Caco-2 (cell line): ENCODE data around the gene PRKAA1. TPM values are rescaled to one million over a fixed set of nuclear protein-coding genes. Genes with fewer than 3 reads are reported as not detected.
A peak's percentile ranks its signal among the peaks of the same experiment; 100 is the strongest.
"Not testable (repeated sequence)": the region's sequence is repeated elsewhere in the genome, so short reads cannot be mapped to it uniquely, and the experiment has no call there.

Experiments used
- BruUV-seq: library from RNA; stranded (reverse); fragments of 400-500 nt; replicated peaks from 2 replicates; lab custom pipeline; 2021; lab: Mats Ljungman, UMichigan
- CTCF ChIA-PET: fragments of 300-600 bp; sonication (Branson Sonifier 250); formaldehyde crosslinking; loops from one replicate; lab custom pipeline; 2022; ENCODE audit warnings: antibody characterized with exemption; lab: Charles Lee
- POLR2A ChIA-PET: fragments of 300-600 bp; sonication (Branson Sonifier 250); formaldehyde crosslinking; loops from one replicate; lab custom pipeline; 2022; ENCODE audit warnings: antibody characterized with exemption; lab: Charles Lee
- DNase-seq, 2 experiments: peaks; one replicate each; pipeline versions ENCODE4 v3.0.0 to v3.0.0-alpha.2; 2020 to 2022
- H3K27me3 ChIP-seq: replicated peaks from 2 replicates; pipeline ENCODE4 v1.6.0; 2011; ENCODE audit warnings: low read length; ENCODE audit not compliant: control insufficient read depth, insufficient read depth
- H3K36me3 ChIP-seq: 2 replicates; pipeline ENCODE4 v1.5.1; 2011; ENCODE audit warnings: low read length; ENCODE audit not compliant: control insufficient read depth, insufficient read depth
- H3K4me1 ChIP-seq: fragments of 250-450 bp; sonication (Bioruptor Pico); 2 replicates; pipeline ENCODE4 v1.5.1; 2020; ENCODE audit warnings: mild to moderate bottlenecking
- H3K4me3 ChIP-seq: 2 replicates; pipeline ENCODE4 v1.5.1; 2011; ENCODE audit warnings: low read depth, mild to moderate bottlenecking, control low read depth, low read length
- H3K9me3 ChIP-seq: fragments of 250-450 bp; sonication (Bioruptor Pico); 2 replicates; pipeline ENCODE4 v1.5.1; 2020; ENCODE audit warnings: mild to moderate bottlenecking, moderate library complexity
- H3K27ac Mint-ChIP-seq: one replicate; pipeline ENCODE4 v1.8.0; 2022; ENCODE audit warnings: mixed read lengths; ENCODE audit not compliant: unreplicated experiment
- H3K27me3 Mint-ChIP-seq: one replicate; pipeline ENCODE4 v1.8.0; 2022; ENCODE audit warnings: mixed read lengths; ENCODE audit not compliant: insufficient read depth, unreplicated experiment
- H3K36me3 Mint-ChIP-seq: one replicate; pipeline ENCODE4 v1.8.0; 2022; ENCODE audit warnings: mild to moderate bottlenecking, mixed read lengths; ENCODE audit not compliant: insufficient read depth, unreplicated experiment
- H3K4me1 Mint-ChIP-seq: one replicate; pipeline ENCODE4 v1.8.0; 2022; ENCODE audit warnings: low read depth, mixed read lengths; ENCODE audit not compliant: unreplicated experiment
- H3K4me3 Mint-ChIP-seq: one replicate; pipeline ENCODE4 v1.8.0; 2022; ENCODE audit warnings: mild to moderate bottlenecking, moderate library complexity, mixed read lengths; ENCODE audit not compliant: unreplicated experiment
- H3K9me3 Mint-ChIP-seq: one replicate; pipeline ENCODE4 v1.8.0; 2022; ENCODE audit warnings: mixed read lengths; ENCODE audit not compliant: unreplicated experiment
- CTCF ChIP-seq, 2 experiments: fragments of 200-600 bp in 1 of 2; IDR thresholded peaks; 1 replicate in 1 of 2; 2 replicates in 1 of 2; pipeline versions ENCODE4 v1.5.1 to v1.8.0; 2011 to 2022; ENCODE audit warnings: antibody characterized with exemption in 1 of 2, control low read depth in 1 of 2, inconsistent platforms in 1 of 2, low read depth in 1 of 2, low read length in 1 of 2, mild to moderate bottlenecking in 1 of 2, moderate library complexity in 1 of 2; ENCODE audit not compliant: insufficient read depth in 1 of 2, severe bottlenecking in 1 of 2, unreplicated experiment in 1 of 2
- intact Hi-C: fragments of 100-400 bp; cut with micrococcal nuclease; formaldehyde crosslinking; loops from one replicate; pipeline ENCODE4 v1.10.0; 2022; ENCODE audit not compliant: unreplicated experiment
- total RNA-seq: library from RNA; stranded (reverse); gene quantifications from 2 replicates; pipeline ENCODE4 v1.2.3, GENCODE V29; 2022

PRKAA1 gene
- total RNA-seq, 1 experiment from 2014 or later: 64.6 TPM

- Mint-ChIP-seq H3K9me3 (peaks cover 16% of the 10 kb centered on the region), H3K36me3 (peaks cover 35% of the 10 kb centered on the region), H3K27me3 (no peaks in the 10 kb centered on the region), H3K4me3 (no peak overlapping the region), H3K4me1 (peaks cover 34% of the 10 kb centered on the region), H3K27ac (no peak overlapping the region)
- BruUV-seq: no TSS peak
- intact Hi-C loops: no loop called here
- ChIA-PET POLR2A (no interaction called here), CTCF (interaction anchor here (1.1 kb wide), 1 partner anchor 10 kb away, joined by 3 read pairs; the partner anchor contains the start of gene PRKAA1)
- Histone ChIP-seq H3K27me3 (no peaks in the 10 kb centered on the region), H3K4me3 (no peak overlapping the region), H3K4me1 (peaks cover 46% of the 10 kb centered on the region), H3K9me3 (peaks cover 8% of the 10 kb centered on the region; the same call in 1 of the 2 replicates), H3K36me3 (no peaks in the 10 kb centered on the region)
- no peak for DNase-seq
- TF ChIP-seq CTCF (IDR thresholded peaks at IDR 0.05; ENCODE audit: insufficient read depth in 1 of 2, low read depth in 1 of 2, low read length in 1 of 2, severe bottlenecking in 1 of 2, unreplicated experiment in 1 of 2): no peak
Measured at GRCh38 chr5:40787986-40788385, 10.2 kb downstream of the PRKAA1 start.

GRCh38 chr5:40786664-40787063 lies 11.5 kb downstream of the PRKAA1 start:
- intact Hi-C loops, CTCF ChIA-PET, H3K4me3 ChIP-seq, H3K27me3 Mint-ChIP-seq, H3K9me3 ChIP-seq, H3K36me3 ChIP-seq, POLR2A ChIA-PET, H3K4me3 Mint-ChIP-seq, H3K27me3 ChIP-seq, BruUV-seq, DNase-seq, H3K27ac Mint-ChIP-seq: not testable (repeated sequence)
- H3K9me3 Mint-ChIP-seq: peaks cover 16% of the 10 kb centered on the region
- H3K4me1 ChIP-seq: peaks cover 50% of the 10 kb centered on the region
- H3K36me3 Mint-ChIP-seq: peaks cover 35% of the 10 kb centered on the region
- H3K4me1 Mint-ChIP-seq: peaks cover 43% of the 10 kb centered on the region

GRCh38 chr5:40784916-40785315 lies 13.3 kb downstream of the PRKAA1 start:
- Histone ChIP-seq H3K36me3 (0 out of 2 replicates have a peak, but pooled peaks cover 1% of the 10 kb centered on the region), H3K4me3 (no peak overlapping the region), H3K4me1 (peaks cover 44% of the 10 kb centered on the region), H3K27me3 (no peaks in the 10 kb centered on the region), H3K9me3 (peaks cover 8% of the 10 kb centered on the region; the same call in 1 of the 2 replicates)
- TF ChIP-seq CTCF (IDR thresholded peaks at IDR 0.05; ENCODE audit: insufficient read depth in 1 of 2, low read depth in 1 of 2, low read length in 1 of 2, severe bottlenecking in 1 of 2, unreplicated experiment in 1 of 2): no peak
- Mint-ChIP-seq H3K4me3 (peak overlapping the region; percentile 61), H3K27me3 (no peaks in the 10 kb centered on the region), H3K36me3 (peaks cover 35% of the 10 kb centered on the region), H3K9me3 (peaks cover 16% of the 10 kb centered on the region), H3K4me1 (peaks cover 37% of the 10 kb centered on the region), H3K27ac (peak overlapping the region; percentile 67)
- DNase-seq: no peak
- ChIA-PET POLR2A (no interaction called here), CTCF (interaction anchor here (0.6 to 1.3 kb wide), 2 partner anchors 13 to 30 kb away, joined by 3 to 4 read pairs; no protein-coding TSS in a partner anchor)
- BruUV-seq: no TSS peak
- intact Hi-C loops: loop anchor here (1.0 to 2.0 kb wide), 3 partner anchors 13 to 742 kb away; partner anchors contain the start of genes PRKAA1 and TTC33
